ENCODE measurements around the gene TBC1D9B. TPM values are rescaled to one million over a fixed set of nuclear protein-coding genes. Genes with fewer than 3 reads are reported as not detected.

Gene TBC1D9B
- total RNA-seq, 1 experiment from 2014 or later: 127 TPM

DNA sequence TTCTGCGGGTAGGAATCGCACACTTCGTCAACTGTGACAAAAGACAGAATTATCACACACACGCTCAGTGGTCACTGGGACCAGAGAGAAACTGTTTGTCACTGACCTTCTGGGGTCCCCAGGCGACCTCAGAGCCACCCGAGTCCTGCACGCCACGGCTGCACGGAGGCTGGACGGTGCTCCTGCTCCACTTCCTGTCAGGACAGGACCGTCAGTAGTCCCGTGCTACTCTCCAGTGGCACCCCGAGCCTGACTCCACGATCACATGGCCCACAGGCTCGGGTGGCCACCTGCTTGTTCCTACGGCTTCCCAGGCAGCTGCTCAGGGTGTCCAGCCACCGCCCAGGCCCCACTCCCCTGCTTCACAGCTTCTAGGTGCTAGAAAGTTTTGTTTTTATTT lies 66.9 kb downstream of the TBC1D9B start:
- Histone ChIP-seq H3K9me2 (ENCODE audit: insufficient read depth) (no peaks in the 10 kb centered on the region), H3K36me3 (ENCODE audit: control insufficient read depth in 1 of 2, insufficient read depth in 2 of 2, low read length in 2 of 2) (peaks cover 20 to 28% of the 10 kb centered on the region in 2 experiments; a peak in 3 of 4 replicates), H3K79me2 (ENCODE audit: insufficient read depth, low read length) (no peaks in the 10 kb centered on the region), H3K4me2 (ENCODE audit: low read length) (no peak overlapping the region), H3K4me1 (ENCODE audit: control insufficient read depth in 1 of 2, insufficient read depth in 2 of 2, low read length in 2 of 2) (no peaks in the 10 kb centered on the region), H3K9ac (ENCODE audit: low read length) (no peak overlapping the region), H3K9me3 (ENCODE audit: control insufficient read depth in 1 of 2, insufficient read depth in 1 of 2, low read depth in 1 of 2, low read length in 2 of 2) (no peaks in the 10 kb centered on the region; a peak in 1 of 4 replicates), H3K4me3 (replicated peaks in 1 of 2; ENCODE audit: low read depth in 1 of 2, low read length in 2 of 2) (no peak overlapping the region), H3K27me3 (ENCODE audit: insufficient read depth, low read length) (no peaks in the 10 kb centered on the region), H2AFZ (ENCODE audit: low read depth, low read length, poor library complexity, severe bottlenecking) (no peak overlapping the region), H3K27ac (ENCODE audit: low read depth, low read length) (no peak overlapping the region), H4K20me1 (ENCODE audit: insufficient read depth) (peaks cover 4% of the 10 kb centered on the region; the same call in 1 of the 2 replicates)
- ChIA-PET CTCF (no interaction called here), RAD21 (ENCODE audit: low non-redundant PET in 1 of 2, low total read pairs in 2 of 2, uncharacterized antibody in 2 of 2, unreplicated experiment in 2 of 2) (no interaction called here), POLR2A (no interaction called here)
- BruUV-seq (replicated peaks): no TSS peak
- DNase-seq (ENCODE audit: low read depth, low spot score): no peak
- intact Hi-C loops (cut with micrococcal nuclease): no loop called here
- no peak for ATAC-seq
- TF ChIP-seq ZFX (IDR thresholded peaks at IDR 0.05): no peak
- TF ChIP-seq, protein P1, sequence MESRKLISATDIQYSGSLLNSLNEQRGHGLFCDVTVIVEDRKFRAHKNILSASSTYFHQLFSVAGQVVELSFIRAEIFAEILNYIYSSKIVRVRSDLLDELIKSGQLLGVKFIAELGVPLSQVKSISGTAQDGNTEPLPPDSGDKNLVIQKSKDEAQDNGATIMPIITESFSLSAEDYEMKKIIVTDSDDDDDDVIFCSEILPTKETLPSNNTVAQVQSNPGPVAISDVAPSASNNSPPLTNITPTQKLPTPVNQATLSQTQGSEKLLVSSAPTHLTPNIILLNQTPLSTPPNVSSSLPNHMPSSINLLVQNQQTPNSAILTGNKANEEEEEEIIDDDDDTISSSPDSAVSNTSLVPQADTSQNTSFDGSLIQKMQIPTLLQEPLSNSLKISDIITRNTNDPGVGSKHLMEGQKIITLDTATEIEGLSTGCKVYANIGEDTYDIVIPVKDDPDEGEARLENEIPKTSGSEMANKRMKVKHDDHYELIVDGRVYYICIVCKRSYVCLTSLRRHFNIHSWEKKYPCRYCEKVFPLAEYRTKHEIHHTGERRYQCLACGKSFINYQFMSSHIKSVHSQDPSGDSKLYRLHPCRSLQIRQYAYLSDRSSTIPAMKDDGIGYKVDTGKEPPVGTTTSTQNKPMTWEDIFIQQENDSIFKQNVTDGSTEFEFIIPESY (IDR thresholded peaks at IDR 0.05; ENCODE audit: extremely low read depth, insufficient replicate concordance, low read length): no peak

DNA sequence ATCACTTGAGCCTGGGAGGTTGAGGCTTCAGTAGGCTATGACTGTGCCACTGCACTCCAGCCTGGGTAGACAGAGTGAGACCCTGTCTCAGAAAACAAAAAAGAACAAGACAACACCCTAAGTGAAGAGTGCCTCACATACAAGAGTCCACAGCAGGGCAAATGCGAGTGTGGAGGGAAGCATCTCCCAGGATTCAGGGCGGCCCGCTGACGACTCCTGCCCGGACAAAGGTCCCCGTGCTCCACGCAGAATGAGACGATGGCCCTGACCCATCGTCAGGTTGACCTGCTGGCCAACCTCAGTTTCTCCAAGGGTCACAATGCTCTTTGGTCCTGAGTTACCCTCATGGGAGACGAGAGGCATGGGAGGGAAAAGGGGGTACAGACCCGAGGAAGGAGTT lies 67.4 kb downstream of the TBC1D9B start:
- no peak overlapping the region for H3K9ac ChIP-seq (ENCODE audit: low read length)
- no peak overlapping the region for H2AFZ ChIP-seq (ENCODE audit: low read depth, low read length, poor library complexity, severe bottlenecking)
- no peak for DNase-seq (ENCODE audit: low read depth, low spot score)
- H3K27me3 ChIP-seq (ENCODE audit: insufficient read depth, low read length): no peaks in the 10 kb centered on the region
- peaks cover 20 to 28% of the 10 kb centered on the region in 2 experiments; a peak in 3 of 4 replicates for H3K36me3 ChIP-seq (ENCODE audit: control insufficient read depth in 1 of 2, insufficient read depth in 2 of 2, low read length in 2 of 2)
- no peaks in the 10 kb centered on the region for H3K9me3 ChIP-seq (ENCODE audit: control insufficient read depth in 1 of 2, insufficient read depth in 1 of 2, low read depth in 1 of 2, low read length in 2 of 2)
- no peaks in the 10 kb centered on the region for H3K4me1 ChIP-seq (ENCODE audit: control insufficient read depth in 1 of 2, insufficient read depth in 2 of 2, low read length in 2 of 2)
- ChIA-PET RAD21 (ENCODE audit: low non-redundant PET in 1 of 2, low total read pairs in 2 of 2, uncharacterized antibody in 2 of 2, unreplicated experiment in 2 of 2) (no interaction called here), CTCF (no interaction called here), POLR2A (interaction anchor here (1.0 kb wide), 1 partner anchor 9 kb away, joined by 3 read pairs; no protein-coding TSS in a partner anchor)
- no peak overlapping the region for H3K27ac ChIP-seq (ENCODE audit: low read depth, low read length)
- BruUV-seq (replicated peaks): no TSS peak
- no peaks in the 10 kb centered on the region for H3K79me2 ChIP-seq (ENCODE audit: insufficient read depth, low read length)
- intact Hi-C loops (cut with micrococcal nuclease): no loop called here
- peaks cover 4% of the 10 kb centered on the region; the same call in 1 of the 2 replicates for H4K20me1 ChIP-seq (ENCODE audit: insufficient read depth)
- no peak overlapping the region for H3K4me3 ChIP-seq (replicated peaks in 1 of 2; ENCODE audit: low read depth in 1 of 2, low read length in 2 of 2)
- H3K4me2 ChIP-seq (ENCODE audit: low read length): no peak overlapping the region
- 0 out of 2 replicates have a peak, but pooled peaks have one; percentile 2 for ATAC-seq
- no peaks in the 10 kb centered on the region for H3K9me2 ChIP-seq (ENCODE audit: insufficient read depth)
- TF ChIP-seq EGR1 (IDR thresholded peaks at IDR 0.05; ENCODE audit: low read depth): no peak
- TF ChIP-seq EZH2phosphoT487 (IDR thresholded peaks at IDR 0.05; ENCODE audit: borderline replicate concordance): no peak
- no peak for TF ChIP-seq RAD21 (IDR thresholded peaks at IDR 0.05; ENCODE audit: low read depth)
- TF ChIP-seq ZFX (IDR thresholded peaks at IDR 0.05): no peak
- no peak for TF ChIP-seq CEBPB (IDR thresholded peaks at IDR 0.05; ENCODE audit: low read depth)
- TF ChIP-seq, protein P2, sequence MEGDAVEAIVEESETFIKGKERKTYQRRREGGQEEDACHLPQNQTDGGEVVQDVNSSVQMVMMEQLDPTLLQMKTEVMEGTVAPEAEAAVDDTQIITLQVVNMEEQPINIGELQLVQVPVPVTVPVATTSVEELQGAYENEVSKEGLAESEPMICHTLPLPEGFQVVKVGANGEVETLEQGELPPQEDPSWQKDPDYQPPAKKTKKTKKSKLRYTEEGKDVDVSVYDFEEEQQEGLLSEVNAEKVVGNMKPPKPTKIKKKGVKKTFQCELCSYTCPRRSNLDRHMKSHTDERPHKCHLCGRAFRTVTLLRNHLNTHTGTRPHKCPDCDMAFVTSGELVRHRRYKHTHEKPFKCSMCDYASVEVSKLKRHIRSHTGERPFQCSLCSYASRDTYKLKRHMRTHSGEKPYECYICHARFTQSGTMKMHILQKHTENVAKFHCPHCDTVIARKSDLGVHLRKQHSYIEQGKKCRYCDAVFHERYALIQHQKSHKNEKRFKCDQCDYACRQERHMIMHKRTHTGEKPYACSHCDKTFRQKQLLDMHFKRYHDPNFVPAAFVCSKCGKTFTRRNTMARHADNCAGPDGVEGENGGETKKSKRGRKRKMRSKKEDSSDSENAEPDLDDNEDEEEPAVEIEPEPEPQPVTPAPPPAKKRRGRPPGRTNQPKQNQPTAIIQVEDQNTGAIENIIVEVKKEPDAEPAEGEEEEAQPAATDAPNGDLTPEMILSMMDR (IDR thresholded peaks at IDR 0.05 in 2 of 3, conservative IDR thresholded peaks at IDR 0.05 in 1 of 3; ENCODE audit: borderline replicate concordance in 1 of 3, insufficient read depth in 1 of 3, low read depth in 2 of 3, low read length in 2 of 3): no peak
- no peak for TF ChIP-seq POLR2A (IDR thresholded peaks at IDR 0.05; ENCODE audit: borderline replicate concordance, extremely low read depth, insufficient read depth, insufficient read length)
- TF ChIP-seq, protein P3, sequence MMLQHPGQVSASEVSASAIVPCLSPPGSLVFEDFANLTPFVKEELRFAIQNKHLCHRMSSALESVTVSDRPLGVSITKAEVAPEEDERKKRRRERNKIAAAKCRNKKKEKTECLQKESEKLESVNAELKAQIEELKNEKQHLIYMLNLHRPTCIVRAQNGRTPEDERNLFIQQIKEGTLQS (IDR thresholded peaks at IDR 0.05): no peak
- TF ChIP-seq, protein P4, sequence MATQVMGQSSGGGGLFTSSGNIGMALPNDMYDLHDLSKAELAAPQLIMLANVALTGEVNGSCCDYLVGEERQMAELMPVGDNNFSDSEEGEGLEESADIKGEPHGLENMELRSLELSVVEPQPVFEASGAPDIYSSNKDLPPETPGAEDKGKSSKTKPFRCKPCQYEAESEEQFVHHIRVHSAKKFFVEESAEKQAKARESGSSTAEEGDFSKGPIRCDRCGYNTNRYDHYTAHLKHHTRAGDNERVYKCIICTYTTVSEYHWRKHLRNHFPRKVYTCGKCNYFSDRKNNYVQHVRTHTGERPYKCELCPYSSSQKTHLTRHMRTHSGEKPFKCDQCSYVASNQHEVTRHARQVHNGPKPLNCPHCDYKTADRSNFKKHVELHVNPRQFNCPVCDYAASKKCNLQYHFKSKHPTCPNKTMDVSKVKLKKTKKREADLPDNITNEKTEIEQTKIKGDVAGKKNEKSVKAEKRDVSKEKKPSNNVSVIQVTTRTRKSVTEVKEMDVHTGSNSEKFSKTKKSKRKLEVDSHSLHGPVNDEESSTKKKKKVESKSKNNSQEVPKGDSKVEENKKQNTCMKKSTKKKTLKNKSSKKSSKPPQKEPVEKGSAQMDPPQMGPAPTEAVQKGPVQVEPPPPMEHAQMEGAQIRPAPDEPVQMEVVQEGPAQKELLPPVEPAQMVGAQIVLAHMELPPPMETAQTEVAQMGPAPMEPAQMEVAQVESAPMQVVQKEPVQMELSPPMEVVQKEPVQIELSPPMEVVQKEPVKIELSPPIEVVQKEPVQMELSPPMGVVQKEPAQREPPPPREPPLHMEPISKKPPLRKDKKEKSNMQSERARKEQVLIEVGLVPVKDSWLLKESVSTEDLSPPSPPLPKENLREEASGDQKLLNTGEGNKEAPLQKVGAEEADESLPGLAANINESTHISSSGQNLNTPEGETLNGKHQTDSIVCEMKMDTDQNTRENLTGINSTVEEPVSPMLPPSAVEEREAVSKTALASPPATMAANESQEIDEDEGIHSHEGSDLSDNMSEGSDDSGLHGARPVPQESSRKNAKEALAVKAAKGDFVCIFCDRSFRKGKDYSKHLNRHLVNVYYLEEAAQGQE (IDR thresholded peaks at IDR 0.05; ENCODE audit: low read depth): no peak
- TF ChIP-seq FOSL1 (IDR thresholded peaks at IDR 0.05; ENCODE audit: low read depth): no peak
- TF ChIP-seq JUND (IDR thresholded peaks at IDR 0.05): no peak

Data from HCT116 (cell line).